ENCODE data around the gene ANKMY1. TPM values are rescaled to one million over a fixed set of nuclear protein-coding genes. Genes with fewer than 3 reads are reported as not detected.

The ANKMY1 gene
- total and polyA plus RNA-seq, 10 donors = 7.6 to 45.5 (median 29.4) TPM

DNA sequence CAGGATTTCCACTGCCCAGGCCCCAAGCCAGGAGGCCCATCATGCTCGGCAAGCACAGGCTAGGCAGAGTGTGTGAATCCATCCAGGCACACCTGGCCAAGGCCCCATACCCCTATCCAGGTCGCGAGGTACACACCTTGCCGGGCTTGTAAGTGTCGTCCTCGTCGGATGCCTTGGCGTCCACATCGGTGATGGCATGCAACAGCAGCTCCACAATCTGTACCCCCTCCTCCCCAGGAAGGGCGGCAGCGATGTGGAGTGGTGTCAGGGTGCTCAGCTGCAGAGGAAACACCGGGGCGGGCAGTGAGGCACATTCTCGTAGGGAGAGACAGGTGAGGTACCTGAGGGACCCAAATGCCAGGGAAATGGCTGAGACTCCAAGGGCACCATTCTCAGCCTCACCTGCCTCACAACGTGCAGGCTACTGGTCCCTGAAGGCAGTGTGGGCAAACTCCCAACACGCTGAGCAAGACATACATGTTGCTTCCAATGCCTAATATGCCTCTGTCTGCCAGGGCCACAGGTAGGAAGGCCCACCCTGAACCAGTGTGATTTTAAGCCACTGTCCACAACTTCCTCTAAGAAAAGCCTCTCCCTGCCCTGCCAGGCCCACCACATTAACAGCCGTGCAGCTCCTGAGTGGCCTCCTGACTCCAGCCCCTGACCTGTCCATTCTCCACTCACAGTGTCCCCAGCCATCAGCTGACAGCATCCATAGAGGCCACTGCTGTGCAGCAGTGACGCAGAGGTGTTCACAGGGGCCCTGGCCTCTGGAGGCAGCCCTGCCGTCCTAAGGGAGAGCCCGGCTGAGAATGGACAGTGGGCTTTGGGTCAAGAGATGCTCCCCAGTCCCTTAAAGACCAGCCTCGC, 44.9 kb downstream of the ANKMY1 start:
- H3K4me3 ChIP-seq = no peak overlapping the region
- TF ChIP-seq POLR2A (IDR thresholded peaks at IDR 0.05) = no peak
- TF ChIP-seq, protein P1, sequence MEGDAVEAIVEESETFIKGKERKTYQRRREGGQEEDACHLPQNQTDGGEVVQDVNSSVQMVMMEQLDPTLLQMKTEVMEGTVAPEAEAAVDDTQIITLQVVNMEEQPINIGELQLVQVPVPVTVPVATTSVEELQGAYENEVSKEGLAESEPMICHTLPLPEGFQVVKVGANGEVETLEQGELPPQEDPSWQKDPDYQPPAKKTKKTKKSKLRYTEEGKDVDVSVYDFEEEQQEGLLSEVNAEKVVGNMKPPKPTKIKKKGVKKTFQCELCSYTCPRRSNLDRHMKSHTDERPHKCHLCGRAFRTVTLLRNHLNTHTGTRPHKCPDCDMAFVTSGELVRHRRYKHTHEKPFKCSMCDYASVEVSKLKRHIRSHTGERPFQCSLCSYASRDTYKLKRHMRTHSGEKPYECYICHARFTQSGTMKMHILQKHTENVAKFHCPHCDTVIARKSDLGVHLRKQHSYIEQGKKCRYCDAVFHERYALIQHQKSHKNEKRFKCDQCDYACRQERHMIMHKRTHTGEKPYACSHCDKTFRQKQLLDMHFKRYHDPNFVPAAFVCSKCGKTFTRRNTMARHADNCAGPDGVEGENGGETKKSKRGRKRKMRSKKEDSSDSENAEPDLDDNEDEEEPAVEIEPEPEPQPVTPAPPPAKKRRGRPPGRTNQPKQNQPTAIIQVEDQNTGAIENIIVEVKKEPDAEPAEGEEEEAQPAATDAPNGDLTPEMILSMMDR (IDR thresholded peaks at IDR 0.05 in 8 of 11, conservative IDR thresholded peaks at IDR 0.05 in 3 of 11) = no peak
- TF ChIP-seq POLR2AphosphoS5 (IDR thresholded peaks at IDR 0.05) = no peak
- H3K27me3 ChIP-seq (replicated peaks in 1 of 7) = no peaks in the 10 kb centered on the region
- H3K4me1 ChIP-seq = peaks cover 9 to 16% (median 10%) of the 10 kb centered on the region in 6 donors
- no peak for DNase-seq
- intact Hi-C loops (cut with DNase I; ENCODE audit: low total_unique reads) = loop anchor here (10.0 kb wide), 1 partner anchor 322 kb away; no protein-coding TSS in a partner anchor
- peaks cover 0 to 41% (median 13%) of the 10 kb centered on the region in 6 donors for H3K36me3 ChIP-seq
- no peak overlapping the region for H3K27ac ChIP-seq
- 95 to 99% (median 96%) methylated on average over 15 to 21 of the region's 21 CpGs for WGBS, 5 donors
- H3K9me3 ChIP-seq = no peaks in the 10 kb centered on the region

DNA sequence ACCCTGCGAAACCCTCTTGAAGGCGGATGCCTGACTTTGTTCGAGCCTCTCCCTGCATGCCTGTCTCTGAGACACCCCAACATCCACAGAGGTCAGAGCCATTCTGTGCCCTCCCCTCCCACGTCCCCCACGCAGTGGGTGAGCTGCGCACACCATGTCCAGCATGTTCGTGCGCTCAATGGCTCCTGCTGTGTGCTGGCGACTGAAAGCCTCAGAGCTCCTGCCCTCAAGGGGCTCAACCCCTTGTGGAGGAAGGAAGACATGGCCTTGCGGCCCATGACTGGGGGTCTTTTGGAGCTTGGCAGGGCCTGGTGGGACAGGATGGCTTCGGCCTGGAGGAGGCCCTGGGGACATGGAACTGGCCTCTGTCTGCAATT, 45.7 kb downstream of the ANKMY1 start:
- no peak for DNase-seq
- no peaks in the 10 kb centered on the region for H3K9me3 ChIP-seq
- intact Hi-C loops (cut with DNase I; ENCODE audit: low total_unique reads) = loop anchor here (10.0 kb wide), 1 partner anchor 323 kb away; no protein-coding TSS in a partner anchor
- H3K36me3 ChIP-seq = peaks cover 0 to 41% (median 13%) of the 10 kb centered on the region in 6 donors
- H3K27ac ChIP-seq = no peak overlapping the region
- no peak for TF ChIP-seq POLR2A (IDR thresholded peaks at IDR 0.05)
- TF ChIP-seq, protein P1 (IDR thresholded peaks at IDR 0.05 in 8 of 11, conservative IDR thresholded peaks at IDR 0.05 in 3 of 11) = no peak
- WGBS, 5 donors = 87 to 97% (median 96%) methylated on average over 3 to 11 of the region's 11 CpGs
- peaks cover 9 to 16% (median 10%) of the 10 kb centered on the region in 6 donors for H3K4me1 ChIP-seq
- no peak overlapping the region for H3K4me3 ChIP-seq
- no peaks in the 10 kb centered on the region for H3K27me3 ChIP-seq (replicated peaks in 1 of 7)

DNA sequence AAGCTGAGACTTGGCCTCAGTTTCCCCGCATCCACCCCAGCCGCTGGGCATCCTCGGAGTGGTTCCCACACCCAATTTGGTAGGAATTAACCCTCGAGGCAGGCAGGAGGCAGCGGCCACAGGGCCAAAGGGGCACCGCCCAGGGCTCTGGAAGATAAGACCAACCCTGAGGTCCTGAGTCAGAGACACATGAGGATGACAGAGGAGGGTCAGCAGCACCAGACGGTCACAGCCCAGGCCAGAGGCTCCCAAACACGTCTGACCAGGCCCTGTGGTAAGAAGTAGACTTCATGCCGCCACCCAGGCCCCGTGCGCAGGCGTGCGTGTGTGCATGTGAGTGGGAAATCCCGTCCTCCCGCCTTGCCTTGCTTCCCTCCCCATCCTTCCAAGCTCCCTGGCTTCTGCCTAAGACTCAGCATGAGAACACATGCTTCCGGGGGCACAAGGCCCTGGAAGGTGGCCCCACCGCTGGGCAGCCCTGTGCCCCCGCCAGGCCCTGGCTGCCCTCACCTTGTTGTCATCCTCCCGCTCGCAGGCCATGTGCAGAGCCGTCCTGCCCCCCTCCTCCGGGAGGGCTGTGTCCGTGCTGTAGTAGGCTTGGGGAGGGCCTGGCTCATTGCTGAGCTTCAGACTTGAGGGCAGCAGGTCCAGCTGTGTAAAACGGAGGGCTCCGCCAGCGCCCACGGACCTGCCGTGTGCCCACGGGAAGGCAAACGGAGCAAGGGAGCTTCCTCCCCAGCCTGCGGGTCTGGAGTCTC, 46.3 kb downstream of the ANKMY1 start:
- 93 to 98% (median 94%) methylated on average over 10 to 31 of the region's 31 CpGs for WGBS, 5 donors
- no peak for DNase-seq
- intact Hi-C loops (cut with DNase I; ENCODE audit: low total_unique reads) = loop anchor here (10.0 kb wide), 1 partner anchor 323 kb away; no protein-coding TSS in a partner anchor

More for the DNA sequence above, 46.3 kb downstream of the ANKMY1 start:
- TF ChIP-seq POLR2A (IDR thresholded peaks at IDR 0.05) (no peak), POLR2AphosphoS5 (IDR thresholded peaks at IDR 0.05) (no peak)
- TF ChIP-seq, protein P1 (IDR thresholded peaks at IDR 0.05 in 8 of 11, conservative IDR thresholded peaks at IDR 0.05 in 3 of 11) = no peak
- no peak overlapping the region for H3K4me3 ChIP-seq
- H3K9me3 ChIP-seq = no peaks in the 10 kb centered on the region
- H3K27me3 ChIP-seq (replicated peaks in 1 of 7) = no peaks in the 10 kb centered on the region
- peaks cover 9 to 16% (median 10%) of the 10 kb centered on the region in 6 donors for H3K4me1 ChIP-seq
- H3K27ac ChIP-seq = no peak overlapping the region
- H3K36me3 ChIP-seq = peaks cover 0 to 41% (median 13%) of the 10 kb centered on the region in 6 donors

Measured in spleen (tissue), 11 donors.